GM21390 (cell line): ENCODE results near the gene CEL.
"Not testable (repeated sequence)": the region's sequence is repeated elsewhere in the genome, so short reads cannot be mapped to it uniquely, and the experiment has no call there.

Source experiments
- ATAC-seq: cut with Tn5 transposase; IDR thresholded peaks from one replicate; pipeline ENCODE4 v1.9.1; 2021; ENCODE audit not compliant: unreplicated experiment

CEL gene

DNA sequence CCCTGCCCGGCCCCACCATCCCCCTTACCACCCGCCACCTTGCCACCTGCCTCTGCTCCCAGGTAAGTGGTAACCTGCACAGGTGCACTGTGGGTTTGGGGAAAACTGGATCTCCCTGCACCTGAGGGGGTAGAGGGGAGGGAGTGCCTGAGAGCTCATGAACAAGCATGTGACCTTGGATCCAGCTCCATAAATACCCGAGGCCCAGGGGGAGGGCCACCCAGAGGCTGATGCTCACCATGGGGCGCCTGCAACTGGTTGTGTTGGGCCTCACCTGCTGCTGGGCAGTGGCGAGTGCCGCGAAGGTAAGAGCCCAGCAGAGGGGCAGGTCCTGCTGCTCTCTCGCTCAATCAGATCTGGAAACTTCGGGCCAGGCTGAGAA lies at the start of gene CEL:
TSS of gene CEL (plus strand) at position 218 of the 382 bp plus-strand sequence. CDS start at position 240, 22 bp downstream.
- ATAC-seq: not testable (repeated sequence)

DNA sequence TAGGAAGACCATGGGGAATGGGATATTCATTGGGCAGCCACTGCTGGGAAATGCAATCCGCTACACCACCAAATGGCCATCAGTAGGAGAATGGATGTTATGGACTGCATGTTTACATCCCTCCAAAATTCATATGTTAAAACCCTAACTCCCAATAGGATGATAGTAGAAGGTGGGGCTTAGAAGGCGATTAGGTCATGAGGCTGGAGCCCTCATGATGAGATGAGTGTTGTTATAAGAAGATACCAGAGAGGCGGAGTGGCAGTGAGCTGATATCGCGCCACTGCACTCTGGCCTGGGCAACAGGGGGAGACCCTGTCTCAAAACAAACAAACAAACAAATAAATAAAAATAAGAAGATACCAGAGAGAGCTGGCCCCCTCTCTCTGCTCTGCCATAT lies 47.1 kb upstream of the CEL start:
- ATAC-seq: no peak

DNA sequence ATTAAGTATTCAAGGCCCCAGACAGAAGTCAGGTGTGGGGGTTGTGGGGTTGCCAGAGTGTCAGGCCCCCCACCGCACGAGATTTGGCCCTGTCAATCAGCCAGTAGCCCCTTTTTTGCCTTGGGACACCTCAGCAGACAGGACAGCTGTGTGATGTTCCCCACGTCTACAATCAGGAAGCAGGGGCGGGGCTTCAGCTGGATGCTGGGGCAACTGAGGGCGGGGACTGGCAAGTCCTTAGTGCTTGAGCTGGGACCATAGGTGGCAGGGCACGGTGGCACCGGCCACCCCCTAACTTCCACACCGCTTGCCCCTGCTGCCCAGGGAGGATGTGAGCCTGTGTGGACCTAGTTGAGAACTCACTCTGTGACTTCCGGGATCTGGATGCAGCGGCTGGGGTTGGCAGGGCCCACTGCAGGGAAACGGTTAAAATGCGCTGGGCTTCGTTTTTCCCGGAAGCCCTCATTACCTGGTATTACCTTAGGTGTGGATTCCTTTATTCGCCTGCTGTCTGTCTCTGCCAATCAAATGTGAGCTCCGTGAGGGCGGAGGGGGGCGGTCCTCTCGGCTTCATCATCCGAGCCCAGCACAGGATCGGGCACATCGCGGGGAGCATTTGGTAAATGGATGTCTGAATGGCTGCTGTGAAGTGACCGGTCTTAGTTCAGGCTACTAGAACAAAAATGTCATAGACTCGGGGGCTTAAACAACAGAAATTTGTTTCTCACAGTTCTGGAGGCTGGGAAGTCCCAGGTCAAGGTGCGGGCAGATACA lies 38.5 kb upstream of the CEL start:
- ATAC-seq: no peak

DNA sequence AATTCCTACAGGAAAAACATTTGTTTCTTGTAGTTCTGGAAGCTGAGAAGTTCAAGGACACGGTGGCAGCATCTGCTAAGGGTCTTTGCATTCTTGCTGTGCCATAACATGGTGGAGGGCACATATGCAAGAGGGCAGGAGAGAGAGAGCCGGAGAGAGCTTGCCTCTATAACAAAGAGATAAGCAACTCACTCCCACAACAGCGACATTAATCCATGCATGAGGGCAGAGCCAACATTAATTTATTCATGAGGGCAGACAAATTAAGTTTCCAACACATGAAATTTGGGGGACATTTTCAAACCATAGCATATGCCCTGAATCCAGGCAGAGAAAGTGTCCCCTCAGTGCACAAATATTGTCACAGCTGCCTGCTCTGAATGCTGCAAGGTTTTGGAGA lies 35.4 kb upstream of the CEL start:
- ATAC-seq: no peak

DNA sequence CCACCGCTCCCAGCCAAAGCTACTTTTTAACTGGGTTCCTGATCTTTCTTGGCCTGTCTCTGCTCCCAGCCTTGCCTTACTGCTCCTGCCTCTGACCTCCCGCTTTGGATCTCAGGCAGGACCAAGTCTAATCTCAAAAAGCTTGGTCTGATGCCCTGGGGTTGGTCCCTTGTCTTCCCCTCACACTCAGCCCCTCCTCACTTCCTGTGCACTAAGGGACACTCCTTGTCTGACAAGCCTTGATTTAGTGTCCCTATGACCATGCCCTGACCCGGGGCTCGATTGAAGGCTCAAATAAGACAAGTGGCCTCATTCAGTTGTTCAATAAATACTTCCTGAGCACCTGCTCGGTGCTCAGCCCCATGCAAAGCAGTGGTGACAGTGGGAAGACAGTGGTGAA lies 34.6 kb upstream of the CEL start:
- no peak for ATAC-seq

DNA sequence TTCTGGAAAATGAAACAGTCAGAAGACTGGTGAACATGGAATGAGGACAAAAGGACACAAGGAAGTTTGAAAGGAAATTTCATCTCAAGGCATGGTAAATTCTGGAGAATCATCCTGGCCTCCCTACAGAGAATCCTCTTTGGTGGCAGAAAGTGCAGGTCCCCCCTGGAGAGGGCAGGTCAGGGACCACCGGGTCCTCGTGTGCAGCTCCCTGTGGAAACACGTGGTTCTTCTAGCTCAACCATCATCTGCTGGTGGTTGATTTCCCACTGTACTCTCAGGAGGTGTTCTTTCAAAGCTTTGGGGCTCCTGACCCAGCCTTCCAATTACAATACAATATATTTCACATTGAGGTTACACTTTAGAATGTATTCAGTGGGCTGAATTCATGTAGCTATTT lies 33.6 kb upstream of the CEL start:
- no peak for ATAC-seq

DNA sequence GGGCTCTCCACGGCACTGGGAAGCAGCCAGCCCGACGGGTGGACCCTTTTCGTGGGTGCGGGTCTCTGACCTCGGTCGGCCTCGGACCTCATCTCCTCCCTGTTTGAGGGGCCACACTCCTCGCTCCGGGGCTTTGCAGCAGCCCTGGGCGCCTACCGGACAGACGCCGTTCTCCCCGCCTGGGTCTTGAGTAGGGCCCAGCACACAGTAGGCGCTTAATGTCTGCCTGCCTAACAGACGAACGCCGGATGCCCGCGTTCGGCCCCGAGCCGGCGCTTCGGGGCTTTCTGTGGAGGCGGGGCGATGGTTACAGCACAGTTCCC lies 31.8 kb upstream of the CEL start:
- peak; percentile 23 for ATAC-seq

DNA sequence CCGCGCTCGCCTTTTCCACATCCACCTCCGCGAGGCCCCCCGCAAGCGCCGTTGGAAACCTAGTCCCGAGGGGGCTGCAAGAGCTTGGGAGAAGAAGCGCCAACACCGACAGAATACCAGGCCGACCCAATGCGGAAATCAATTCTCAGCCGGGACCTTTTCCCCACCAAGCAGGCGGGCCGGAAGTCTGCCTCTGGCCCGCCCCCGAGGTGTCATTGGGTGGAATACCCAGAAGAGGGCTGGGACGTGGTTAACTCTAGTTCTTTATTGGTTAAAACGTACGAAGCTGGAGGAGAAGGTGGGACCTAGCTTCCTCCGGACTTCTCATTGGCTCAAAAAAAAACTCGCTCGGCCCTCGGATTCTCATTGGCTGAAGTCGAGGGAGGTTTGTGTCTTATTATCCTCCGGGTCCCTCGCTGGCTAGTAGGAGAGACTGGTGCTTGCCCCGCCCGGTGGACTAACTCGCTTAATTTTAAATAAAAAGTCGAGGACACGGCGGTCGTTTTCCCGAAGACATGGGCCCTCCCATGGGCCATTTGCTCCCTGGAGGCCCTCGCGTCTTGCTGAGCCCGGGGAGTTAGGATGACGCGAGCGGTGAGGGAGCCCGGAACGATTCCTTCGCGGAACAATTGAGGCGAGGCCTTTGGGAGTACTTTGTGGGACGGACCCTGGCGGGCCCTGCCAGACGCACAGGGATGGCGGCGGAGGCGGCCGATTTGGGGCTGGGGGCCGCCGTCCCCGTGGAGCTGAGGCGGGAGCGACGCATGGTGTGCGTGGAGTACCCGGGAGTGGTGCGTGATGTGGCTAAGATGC lies 31.3 kb upstream of the CEL start, which contains the start of gene GTF3C5:
TSS of gene GTF3C5 (plus strand) at position 681 of the 813 bp plus-strand sequence. CDS start at position 696, 15 bp downstream.
- ATAC-seq: peak; percentile 97

DNA sequence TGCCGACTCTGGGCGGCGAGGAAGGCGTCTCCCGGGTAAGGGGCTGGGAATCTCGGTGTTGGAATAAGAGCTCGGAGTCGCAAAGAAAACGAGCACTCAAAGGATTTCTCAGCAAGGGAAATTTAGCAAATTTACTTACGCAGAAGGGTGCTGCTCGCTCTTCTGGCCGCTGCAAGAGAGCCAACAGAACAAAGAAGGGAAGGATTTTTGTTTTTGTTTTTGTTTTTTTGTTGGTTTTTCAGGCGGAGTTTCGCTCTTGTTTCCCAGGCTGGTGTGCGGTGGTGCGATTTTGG lies 30.7 kb upstream of the CEL start:
- ATAC-seq: no peak

DNA sequence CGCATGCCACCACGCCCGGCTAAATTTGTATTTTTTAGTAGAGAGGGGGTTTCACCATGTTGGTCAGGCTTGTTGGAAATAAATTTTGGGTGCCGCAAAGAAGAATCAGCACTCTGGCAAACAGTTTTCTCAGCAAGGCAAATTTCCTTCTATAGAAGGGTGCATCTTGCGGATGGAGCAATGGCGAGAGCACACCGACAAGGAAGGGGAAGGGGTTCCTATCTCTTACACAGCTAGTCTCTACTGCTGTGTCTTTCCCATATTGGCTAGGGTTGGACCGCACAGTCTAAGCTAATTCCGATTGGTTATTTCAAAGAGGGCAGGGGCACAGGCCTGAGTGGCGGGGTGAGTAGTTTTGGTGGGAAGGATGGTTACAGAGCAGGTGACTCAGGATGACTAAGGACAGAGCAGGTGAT lies 30.3 kb upstream of the CEL start:
- ATAC-seq: no peak

DNA sequence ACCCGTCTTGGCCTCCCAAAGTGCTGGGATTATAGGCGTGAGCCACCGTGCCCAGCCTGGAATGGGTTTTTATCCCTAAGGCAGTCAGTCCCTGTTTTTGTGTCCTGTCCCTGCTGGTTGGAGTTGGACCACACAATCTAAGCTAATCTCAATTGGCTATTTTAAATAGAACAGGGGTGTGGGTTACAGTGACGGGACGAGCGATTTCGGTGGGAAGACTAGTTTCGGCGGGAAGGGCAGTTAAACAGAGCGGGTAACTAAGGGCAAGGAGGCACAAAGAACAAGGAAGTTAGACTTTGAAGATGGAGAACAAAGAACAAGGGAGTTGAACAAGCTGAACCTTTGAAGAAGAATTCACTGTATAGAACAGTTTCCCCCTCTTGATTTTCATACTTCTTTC lies 29.6 kb upstream of the CEL start:
- ATAC-seq: no peak

DNA sequence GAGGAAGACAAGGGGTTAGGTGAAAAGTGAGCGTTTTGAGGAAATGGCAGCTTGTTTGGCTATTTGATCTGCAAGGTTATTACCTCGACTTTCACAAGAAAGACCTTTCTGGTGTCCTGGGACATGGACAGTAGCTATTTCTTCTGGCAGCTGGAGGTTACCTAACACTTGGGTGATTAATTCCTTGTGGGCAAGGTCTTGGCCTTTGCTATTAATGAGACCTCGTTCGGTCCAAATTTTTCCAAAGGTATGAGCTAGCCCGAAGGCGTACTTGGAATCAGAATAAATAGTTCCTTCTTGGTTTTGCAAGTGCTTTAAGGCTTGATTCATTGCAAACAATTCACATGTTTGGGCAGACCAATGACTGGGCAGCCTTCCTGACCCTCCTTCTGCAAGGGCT lies 26.1 kb upstream of the CEL start:
- no peak for ATAC-seq

DNA sequence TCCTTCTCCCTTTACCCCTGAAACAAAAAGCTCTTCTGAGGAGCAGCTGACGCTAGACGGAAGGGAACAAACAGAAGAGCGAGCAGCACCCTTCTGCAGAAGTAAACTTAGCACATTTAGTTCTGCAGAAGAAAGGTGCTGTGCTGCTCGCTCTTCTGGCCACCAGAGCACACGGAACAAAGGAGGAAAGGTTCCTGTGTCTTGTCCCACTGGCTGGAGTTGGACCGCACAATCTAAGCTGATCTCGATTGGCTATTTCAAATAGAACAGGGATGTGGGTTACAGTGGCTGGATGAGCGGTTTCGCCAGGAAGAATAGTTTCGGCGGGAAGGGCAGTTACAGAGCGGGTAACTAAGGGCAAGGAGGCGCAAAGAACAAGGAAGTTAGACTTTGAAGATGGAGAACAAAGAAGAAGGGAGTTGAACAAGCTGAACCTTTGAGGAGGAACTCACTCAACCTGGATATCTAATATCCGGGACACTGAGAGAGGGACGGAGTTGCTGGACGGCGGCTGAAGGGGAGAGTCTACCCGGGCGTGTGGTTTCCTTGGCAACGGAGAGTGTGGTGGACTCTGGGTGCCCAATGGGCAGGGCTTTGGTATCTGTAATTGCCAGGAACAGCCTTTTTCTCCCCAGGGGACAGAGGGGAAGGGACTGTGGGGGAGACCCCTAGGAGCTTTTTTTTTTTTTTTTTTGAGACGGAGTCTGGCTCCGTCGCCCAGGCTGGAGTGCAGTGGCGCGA lies 23.8 kb upstream of the CEL start:
- ATAC-seq: no peak

DNA sequence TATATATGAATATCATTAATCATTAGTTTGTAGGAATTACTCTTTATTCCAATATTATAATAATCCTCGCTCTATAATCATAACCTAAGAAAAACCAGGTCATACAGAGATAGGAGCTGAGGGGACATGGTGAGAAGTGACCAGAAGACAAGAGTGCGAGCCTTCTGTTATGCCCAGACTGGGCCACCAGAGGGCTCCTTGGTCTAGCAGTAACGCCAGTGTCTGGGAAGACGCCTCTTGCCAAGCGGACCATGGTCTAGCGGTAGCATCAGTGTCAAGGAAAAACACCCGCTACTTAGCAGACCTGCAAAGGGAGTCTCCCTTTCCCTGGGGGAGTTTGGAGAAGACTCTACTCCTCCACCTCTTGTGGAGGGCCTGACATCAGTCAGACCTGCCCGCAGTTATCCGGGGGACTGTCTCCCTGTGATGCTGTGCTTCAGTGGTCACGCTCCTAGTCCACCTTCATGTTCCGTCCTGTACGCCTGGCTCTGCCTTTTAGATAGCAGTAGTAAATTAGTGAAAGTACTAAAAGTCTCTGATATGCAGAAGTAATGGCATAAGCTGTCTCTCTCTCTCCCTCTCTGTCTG lies 20.8 kb upstream of the CEL start:
- ATAC-seq: not testable (repeated sequence)

DNA sequence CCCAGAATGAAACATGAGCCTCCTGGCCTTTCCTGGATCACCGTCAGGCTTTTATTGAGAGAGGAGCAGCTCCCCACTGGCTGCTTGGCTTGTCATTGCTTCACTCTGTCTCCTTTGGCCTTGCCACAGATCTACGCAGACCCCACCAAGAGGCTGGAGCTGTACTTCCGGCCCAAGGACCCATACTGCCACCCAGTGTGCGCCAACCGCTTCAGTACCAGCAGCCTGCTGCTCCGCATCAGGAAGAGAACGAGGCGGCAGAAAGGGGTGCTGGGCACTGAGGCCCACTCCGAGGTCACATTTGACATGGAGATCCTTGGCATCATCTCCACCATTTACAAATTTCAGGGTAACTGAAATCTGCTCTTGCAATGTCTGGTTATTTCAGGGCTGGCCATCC lies 19.8 kb upstream of the CEL start:
- ATAC-seq: no peak

DNA sequence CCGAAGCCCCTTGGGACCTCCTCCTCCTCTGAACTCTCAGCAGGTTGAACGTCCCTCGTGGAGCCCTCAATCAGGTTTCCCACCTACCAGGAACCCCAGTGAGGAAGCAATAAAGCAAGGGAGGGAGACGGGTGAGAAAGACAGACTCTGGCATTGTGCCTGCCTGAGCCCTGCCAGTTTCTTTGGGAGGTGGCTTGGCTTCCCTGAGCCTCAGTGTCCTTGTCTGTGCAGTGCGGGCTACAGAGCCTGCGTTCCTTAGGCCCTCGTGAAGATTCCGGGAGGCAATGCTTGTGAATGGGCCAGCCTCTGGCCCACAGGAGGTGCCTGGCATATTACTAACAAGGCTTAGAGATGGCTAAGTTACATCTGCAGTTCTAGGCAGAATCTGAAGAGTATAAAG lies 19.1 kb upstream of the CEL start:
- no peak for ATAC-seq

DNA sequence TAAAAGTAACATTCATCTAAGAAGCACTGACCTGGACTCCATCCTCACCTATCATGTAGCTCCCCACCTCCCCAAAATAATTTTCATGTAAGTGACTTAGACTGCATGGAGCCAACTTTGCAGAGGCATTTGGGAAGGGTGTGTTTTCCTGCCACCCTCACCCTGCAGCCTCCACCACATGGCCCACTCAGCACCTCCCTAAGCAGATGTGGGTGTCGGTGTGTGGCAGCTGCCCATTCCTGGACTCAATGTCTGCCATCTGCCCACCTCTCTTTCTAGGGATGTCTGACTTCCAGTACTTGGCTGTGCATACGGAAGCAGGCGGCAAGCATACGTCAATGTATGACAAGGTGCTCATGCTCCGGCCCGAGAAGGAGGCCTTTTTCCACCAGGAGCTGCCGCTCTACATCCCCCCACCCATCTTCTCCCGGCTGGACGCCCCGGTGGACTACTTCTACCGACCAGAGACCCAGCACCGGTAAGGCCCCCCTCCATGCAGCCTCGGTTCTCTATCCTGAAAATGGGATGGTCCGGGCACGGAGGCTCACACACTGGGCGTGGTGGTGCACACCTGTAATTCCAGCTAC lies 18.2 kb upstream of the CEL start:
- no peak for ATAC-seq

DNA sequence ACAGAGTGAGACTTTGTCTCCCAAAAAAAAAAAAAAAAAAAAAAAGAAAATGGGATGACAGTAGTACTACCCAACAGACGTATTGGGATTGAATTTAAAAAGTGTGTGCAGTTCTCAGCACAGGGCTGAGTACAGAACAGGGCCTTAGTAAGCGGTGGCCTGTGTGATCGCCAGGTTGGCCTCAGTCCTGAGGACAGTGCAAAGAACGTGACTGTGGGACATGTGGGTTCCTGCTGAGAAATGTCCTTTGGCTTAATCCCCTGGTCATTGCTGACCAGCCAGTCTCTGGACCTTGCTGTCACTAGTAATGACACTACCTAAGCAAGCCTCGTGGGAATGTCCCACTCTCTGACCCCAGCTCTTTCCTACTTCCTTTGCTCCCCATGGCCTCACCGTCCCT lies 17.7 kb upstream of the CEL start:
- ATAC-seq: no peak

DNA sequence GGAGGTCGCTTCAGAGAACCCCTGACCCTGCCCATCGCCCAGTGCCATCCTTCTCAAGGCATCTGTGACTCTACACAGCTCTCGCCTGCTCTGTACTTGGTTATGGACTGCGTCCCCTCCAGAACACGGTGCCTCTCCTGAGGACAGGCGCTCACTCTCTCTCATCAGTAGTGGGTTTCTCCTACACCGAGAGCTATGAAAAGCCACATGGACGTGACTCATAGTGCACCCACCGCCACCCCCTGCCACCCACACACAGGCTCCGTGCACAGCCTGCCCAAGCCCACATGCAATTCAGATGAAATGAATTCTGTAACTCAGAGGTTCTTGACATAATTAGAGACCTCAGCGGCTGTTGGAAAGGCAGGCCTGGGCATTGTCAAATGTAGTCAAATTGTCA lies 17.1 kb upstream of the CEL start:
- no peak for ATAC-seq

DNA sequence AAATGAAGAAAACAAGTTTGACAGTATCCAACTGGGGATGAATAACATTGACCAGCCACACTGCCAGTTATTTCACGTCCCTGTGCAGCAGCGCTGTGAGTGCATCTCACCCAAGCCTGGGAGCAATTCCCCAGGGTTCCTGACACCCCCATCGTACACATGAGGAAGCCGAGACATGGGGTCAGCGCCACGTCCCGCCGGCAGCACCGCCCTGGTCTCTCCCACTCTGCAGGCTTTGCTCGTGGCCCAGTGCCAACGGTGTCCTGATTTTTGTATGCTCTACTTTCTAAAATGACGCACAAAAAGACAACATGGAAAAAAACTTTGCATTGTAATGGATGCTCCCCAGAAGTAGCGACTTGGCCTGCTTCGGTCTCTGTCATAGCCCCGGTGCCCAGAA lies 16.6 kb upstream of the CEL start:
- no peak for ATAC-seq

DNA sequence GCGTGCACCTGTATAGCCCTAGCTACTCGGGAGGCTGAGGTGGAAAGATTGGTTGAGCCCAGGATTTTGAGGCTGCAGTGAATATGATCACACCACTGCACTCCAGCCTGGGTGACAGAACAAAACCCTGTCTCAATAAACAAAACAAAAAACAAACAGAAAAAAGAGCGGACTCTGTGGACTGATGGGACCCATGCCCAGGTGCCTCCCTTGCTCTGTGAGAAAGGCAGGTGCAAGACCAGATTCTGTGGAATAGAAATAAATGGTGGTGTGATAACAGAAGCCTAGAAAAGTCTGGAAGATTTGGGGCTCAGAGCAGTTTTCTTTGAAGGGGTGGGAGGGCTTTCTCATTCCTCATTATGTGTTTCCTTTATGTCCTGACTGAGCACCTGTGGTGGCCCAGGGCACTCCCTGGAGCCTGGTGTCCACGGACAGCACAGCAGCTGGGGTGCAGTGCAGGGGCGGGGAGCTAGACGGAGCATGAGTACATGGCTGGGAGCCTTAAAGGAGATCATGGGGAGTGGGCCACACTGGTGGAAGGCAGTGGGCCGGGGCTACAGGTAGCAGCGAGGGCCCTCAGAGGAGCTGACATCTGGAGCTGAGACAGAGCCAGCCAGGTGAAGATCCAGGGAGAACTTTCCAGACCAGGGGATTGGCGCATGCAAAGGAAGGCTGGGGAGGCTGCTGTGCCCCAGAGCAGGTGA lies 15.4 kb upstream of the CEL start:
- ATAC-seq: no peak
